ENCODE measurements around the gene RAP1A.

DNA sequence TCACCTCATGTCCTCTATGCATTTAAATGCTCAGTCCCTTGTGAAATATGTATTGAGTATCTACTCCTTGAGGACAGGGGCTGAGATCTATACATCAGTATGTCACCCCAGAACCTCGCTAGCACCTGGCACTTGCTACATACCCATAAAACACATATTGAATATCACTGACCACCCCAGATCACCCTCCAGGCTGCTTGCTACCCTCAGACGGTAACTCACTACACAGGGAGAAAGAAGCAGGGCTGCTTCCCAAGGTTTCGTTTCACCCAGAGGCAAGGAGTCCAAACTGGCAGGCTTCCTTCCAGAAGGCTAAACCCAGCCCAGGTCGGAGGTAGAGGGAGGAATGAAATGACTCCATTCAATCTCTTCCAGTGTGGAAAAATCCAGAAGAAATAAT, 111.1 kb downstream of the RAP1A start:
- TF ChIP-seq, protein P1, sequence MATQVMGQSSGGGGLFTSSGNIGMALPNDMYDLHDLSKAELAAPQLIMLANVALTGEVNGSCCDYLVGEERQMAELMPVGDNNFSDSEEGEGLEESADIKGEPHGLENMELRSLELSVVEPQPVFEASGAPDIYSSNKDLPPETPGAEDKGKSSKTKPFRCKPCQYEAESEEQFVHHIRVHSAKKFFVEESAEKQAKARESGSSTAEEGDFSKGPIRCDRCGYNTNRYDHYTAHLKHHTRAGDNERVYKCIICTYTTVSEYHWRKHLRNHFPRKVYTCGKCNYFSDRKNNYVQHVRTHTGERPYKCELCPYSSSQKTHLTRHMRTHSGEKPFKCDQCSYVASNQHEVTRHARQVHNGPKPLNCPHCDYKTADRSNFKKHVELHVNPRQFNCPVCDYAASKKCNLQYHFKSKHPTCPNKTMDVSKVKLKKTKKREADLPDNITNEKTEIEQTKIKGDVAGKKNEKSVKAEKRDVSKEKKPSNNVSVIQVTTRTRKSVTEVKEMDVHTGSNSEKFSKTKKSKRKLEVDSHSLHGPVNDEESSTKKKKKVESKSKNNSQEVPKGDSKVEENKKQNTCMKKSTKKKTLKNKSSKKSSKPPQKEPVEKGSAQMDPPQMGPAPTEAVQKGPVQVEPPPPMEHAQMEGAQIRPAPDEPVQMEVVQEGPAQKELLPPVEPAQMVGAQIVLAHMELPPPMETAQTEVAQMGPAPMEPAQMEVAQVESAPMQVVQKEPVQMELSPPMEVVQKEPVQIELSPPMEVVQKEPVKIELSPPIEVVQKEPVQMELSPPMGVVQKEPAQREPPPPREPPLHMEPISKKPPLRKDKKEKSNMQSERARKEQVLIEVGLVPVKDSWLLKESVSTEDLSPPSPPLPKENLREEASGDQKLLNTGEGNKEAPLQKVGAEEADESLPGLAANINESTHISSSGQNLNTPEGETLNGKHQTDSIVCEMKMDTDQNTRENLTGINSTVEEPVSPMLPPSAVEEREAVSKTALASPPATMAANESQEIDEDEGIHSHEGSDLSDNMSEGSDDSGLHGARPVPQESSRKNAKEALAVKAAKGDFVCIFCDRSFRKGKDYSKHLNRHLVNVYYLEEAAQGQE (IDR thresholded peaks at IDR 0.05): no peak
- TF ChIP-seq, protein P2, sequence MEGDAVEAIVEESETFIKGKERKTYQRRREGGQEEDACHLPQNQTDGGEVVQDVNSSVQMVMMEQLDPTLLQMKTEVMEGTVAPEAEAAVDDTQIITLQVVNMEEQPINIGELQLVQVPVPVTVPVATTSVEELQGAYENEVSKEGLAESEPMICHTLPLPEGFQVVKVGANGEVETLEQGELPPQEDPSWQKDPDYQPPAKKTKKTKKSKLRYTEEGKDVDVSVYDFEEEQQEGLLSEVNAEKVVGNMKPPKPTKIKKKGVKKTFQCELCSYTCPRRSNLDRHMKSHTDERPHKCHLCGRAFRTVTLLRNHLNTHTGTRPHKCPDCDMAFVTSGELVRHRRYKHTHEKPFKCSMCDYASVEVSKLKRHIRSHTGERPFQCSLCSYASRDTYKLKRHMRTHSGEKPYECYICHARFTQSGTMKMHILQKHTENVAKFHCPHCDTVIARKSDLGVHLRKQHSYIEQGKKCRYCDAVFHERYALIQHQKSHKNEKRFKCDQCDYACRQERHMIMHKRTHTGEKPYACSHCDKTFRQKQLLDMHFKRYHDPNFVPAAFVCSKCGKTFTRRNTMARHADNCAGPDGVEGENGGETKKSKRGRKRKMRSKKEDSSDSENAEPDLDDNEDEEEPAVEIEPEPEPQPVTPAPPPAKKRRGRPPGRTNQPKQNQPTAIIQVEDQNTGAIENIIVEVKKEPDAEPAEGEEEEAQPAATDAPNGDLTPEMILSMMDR (IDR thresholded peaks at IDR 0.05; ENCODE audit: low read depth, low read length, missing input control): no peak
- TF ChIP-seq RAD21 (IDR thresholded peaks at IDR 0.05): no peak
- TF ChIP-seq, protein P3, sequence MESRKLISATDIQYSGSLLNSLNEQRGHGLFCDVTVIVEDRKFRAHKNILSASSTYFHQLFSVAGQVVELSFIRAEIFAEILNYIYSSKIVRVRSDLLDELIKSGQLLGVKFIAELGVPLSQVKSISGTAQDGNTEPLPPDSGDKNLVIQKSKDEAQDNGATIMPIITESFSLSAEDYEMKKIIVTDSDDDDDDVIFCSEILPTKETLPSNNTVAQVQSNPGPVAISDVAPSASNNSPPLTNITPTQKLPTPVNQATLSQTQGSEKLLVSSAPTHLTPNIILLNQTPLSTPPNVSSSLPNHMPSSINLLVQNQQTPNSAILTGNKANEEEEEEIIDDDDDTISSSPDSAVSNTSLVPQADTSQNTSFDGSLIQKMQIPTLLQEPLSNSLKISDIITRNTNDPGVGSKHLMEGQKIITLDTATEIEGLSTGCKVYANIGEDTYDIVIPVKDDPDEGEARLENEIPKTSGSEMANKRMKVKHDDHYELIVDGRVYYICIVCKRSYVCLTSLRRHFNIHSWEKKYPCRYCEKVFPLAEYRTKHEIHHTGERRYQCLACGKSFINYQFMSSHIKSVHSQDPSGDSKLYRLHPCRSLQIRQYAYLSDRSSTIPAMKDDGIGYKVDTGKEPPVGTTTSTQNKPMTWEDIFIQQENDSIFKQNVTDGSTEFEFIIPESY (IDR thresholded peaks at IDR 0.05): no peak
- TF ChIP-seq, protein P4, sequence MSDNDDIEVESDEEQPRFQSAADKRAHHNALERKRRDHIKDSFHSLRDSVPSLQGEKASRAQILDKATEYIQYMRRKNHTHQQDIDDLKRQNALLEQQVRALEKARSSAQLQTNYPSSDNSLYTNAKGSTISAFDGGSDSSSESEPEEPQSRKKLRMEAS (IDR thresholded peaks at IDR 0.05): no peak
- TF ChIP-seq YY1 (IDR thresholded peaks at IDR 0.05): no peak
- TF ChIP-seq RXRA (IDR thresholded peaks at IDR 0.05): no peak

Measured in liver (tissue), 3 donors.